Thyroid gland (tissue), 4 donors: ENCODE results near the gene LAMA1. TPM values are rescaled to one million over a fixed set of nuclear protein-coding genes. Genes with fewer than 3 reads are reported as not detected.

Source experiments
- DNase-seq, 2 donors: peaks; one replicate each; pipeline ENCODE4 v3.0.0-alpha.2; 2019
- H3K27ac ChIP-seq, 3 donors: fragments of 200-600 bp; sonication (generic); 1 replicate in 2 of 3; 2 replicates in 1 of 3; pipeline ENCODE4 v1.5.1; 2016 to 2019; ENCODE audit warnings: mild to moderate bottlenecking in 1 of 3, moderate library complexity in 1 of 3
- H3K27me3 ChIP-seq: fragments of 200-600 bp; sonication (generic); one replicate; pipeline ENCODE4 v1.5.1; 2019
- H3K36me3 ChIP-seq, 2 donors: fragments of 200-600 bp; sonication (generic); one replicate each; pipeline ENCODE4 v1.5.1; 2016 to 2019
- H3K4me1 ChIP-seq, 2 donors: fragments of 200-600 bp; sonication (generic); one replicate each; pipeline ENCODE4 v1.5.1; 2017 to 2019
- H3K4me3 ChIP-seq, 3 donors: fragments of 200-600 bp; sonication (generic); replicated peaks in 1 of 3; 1 replicate in 2 of 3; 2 replicates in 1 of 3; pipeline ENCODE4 v1.5.1; 2016; ENCODE audit warnings: mild to moderate bottlenecking in 1 of 3
- H3K9me3 ChIP-seq: fragments of 200-600 bp; sonication (generic); one replicate; pipeline ENCODE4 v1.5.1; 2017
- POLR2A ChIP-seq, 2 donors: fragments of 450-650 bp; IDR thresholded peaks; one replicate each; pipeline ENCODE4 v1.6.1; 2017; ENCODE audit warnings: antibody characterized with exemption in 2 of 2, mild to moderate bottlenecking in 2 of 2, moderate library complexity in 1 of 2
- WGBS, 2 donors: methylation state at CpG; one replicate each; pipeline ENCODE4 v1.1.5; 2017; 5-methylcytosine and 5-hydroxymethylcytosine counted together
- intact Hi-C: fragments of 100-400 bp; cut with DNase I; formaldehyde crosslinking; loops from one replicate; pipeline ENCODE4 v1.15.1; 2023
- total RNA-seq, 4 donors: library from RNA; depleted of rRNA; stranded (reverse); fragments of >200 nt; gene quantifications; one replicate each; pipeline ENCODE4 v1.2.3, GENCODE V29; 2016
- TF ChIP-seq, protein P1 (sequence below), 6 experiments: fragments of 200-600 bp in 3 of 6; fragments of 450-650 bp in 3 of 6; sonication (generic) in 3 of 6; IDR thresholded peaks; one replicate each; pipeline ENCODE4 v1.5.1; 2016 to 2019; ENCODE audit warnings: antibody characterized with exemption in 6 of 6, mild to moderate bottlenecking in 2 of 6, inconsistent platforms in 1 of 6, moderate library complexity in 1 of 6

The LAMA1 gene
- total RNA-seq, 4 donors from 2014 or later, result 4.2 to 20.7 (median 15.2) TPM

GRCh38 chr18:7082671-7083070 is 34.9 kb downstream of the LAMA1 start:
- 56 to 60% methylated on average over 2 of the region's 2 CpGs for WGBS, 2 donors
- H3K4me1 ChIP-seq, result peaks cover 45 to 49% of the 10 kb centered on the region in 2 donors
- peak overlapping the region; percentile 68 to 91 (median 87) for H3K27ac ChIP-seq
- intact Hi-C loops, result no loop called here
- no peaks in the 10 kb centered on the region for H3K36me3 ChIP-seq
- no peaks in the 10 kb centered on the region for H3K27me3 ChIP-seq
- no peak overlapping the region for H3K4me3 ChIP-seq
- no peak for DNase-seq
- H3K9me3 ChIP-seq, result no peaks in the 10 kb centered on the region
- TF ChIP-seq POLR2A (IDR thresholded peaks at IDR 0.05), result no peak
- TF ChIP-seq, protein P1, sequence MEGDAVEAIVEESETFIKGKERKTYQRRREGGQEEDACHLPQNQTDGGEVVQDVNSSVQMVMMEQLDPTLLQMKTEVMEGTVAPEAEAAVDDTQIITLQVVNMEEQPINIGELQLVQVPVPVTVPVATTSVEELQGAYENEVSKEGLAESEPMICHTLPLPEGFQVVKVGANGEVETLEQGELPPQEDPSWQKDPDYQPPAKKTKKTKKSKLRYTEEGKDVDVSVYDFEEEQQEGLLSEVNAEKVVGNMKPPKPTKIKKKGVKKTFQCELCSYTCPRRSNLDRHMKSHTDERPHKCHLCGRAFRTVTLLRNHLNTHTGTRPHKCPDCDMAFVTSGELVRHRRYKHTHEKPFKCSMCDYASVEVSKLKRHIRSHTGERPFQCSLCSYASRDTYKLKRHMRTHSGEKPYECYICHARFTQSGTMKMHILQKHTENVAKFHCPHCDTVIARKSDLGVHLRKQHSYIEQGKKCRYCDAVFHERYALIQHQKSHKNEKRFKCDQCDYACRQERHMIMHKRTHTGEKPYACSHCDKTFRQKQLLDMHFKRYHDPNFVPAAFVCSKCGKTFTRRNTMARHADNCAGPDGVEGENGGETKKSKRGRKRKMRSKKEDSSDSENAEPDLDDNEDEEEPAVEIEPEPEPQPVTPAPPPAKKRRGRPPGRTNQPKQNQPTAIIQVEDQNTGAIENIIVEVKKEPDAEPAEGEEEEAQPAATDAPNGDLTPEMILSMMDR (IDR thresholded peaks at IDR 0.05), result no peak

DNA sequence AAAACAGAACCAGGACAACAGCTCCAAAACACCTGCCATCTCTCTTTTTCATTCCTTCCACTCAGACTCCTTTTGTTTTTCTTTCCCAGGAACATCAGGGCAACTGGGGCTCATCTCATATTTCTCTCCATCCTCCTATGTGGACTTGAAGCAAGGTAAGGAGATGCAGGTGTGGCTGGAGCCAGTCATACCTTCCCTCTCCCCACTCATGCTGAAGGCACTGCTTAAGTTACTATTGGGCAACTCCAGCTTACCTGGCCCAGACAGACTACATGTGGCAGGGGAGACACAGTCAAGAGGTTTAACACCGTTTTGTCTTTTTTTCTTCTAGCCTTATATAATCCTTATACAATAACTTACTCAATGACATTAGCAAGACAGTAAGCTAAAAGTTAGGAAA is 38.4 kb downstream of the LAMA1 start:
- WGBS, 2 donors, result 89 to 93% methylated on average over 1 of the region's 1 CpG
- no peak for DNase-seq
- H3K27ac ChIP-seq, result no peak overlapping the region
- H3K4me1 ChIP-seq, result peaks cover 20 to 25% of the 10 kb centered on the region in 2 donors
- no peaks in the 10 kb centered on the region for H3K36me3 ChIP-seq
- H3K27me3 ChIP-seq, result no peaks in the 10 kb centered on the region
- no peaks in the 10 kb centered on the region for H3K9me3 ChIP-seq
- intact Hi-C loops, result no loop called here
- TF ChIP-seq POLR2A (IDR thresholded peaks at IDR 0.05), result no peak
- TF ChIP-seq, protein P1 (IDR thresholded peaks at IDR 0.05), result no peak
- no peak overlapping the region for H3K4me3 ChIP-seq

DNA sequence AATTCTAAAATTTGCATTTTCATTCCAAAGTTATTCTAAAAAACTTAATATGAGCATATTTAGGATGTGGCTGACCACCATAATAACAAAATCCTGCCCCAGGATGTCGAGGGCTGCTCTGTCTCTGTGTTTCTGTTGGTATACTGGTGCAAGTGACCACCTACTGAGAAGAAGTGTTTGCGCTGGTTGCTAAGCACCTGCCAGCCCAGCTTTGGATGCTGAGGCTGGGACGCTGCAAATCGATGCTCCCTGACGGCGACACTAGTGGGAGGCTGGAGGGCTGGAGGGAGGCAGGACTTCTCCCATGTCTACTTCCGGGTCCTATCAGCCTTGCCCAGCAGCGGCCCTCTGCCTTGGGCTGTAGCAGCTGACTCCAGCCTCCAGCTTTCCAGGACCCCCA is 45.0 kb downstream of the LAMA1 start:
- intact Hi-C loops, result no loop called here
- Histone ChIP-seq H3K9me3 (no peaks in the 10 kb centered on the region), H3K27ac (no peak overlapping the region), H3K36me3 (no peaks in the 10 kb centered on the region), H3K4me3 (no peak overlapping the region), H3K4me1 (peaks cover 0 to 9% of the 10 kb centered on the region in 2 donors), H3K27me3 (no peaks in the 10 kb centered on the region)
- no peak for DNase-seq
- TF ChIP-seq POLR2A (IDR thresholded peaks at IDR 0.05), result no peak
- TF ChIP-seq, protein P1 (IDR thresholded peaks at IDR 0.05), result no peak
- 82 to 84% methylated on average over 8 of the region's 8 CpGs for WGBS, 2 donors

DNA sequence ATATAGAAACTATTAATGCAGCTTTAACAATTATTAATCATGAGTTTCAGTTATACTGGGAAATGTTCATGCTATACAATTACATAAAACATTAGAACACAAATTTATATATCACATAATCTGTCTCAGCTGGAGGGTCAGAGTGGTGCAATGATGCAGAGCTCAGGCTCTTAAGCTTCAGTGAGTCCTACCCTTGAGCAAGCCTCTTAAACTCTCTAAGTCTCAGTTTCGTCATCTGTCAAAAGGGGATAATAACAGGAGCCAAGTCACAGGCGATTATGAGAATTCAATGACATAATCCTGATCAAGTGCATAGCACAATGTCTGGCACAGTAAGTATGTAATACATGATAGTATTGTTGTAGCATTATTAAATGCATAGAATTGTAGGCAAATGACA is 46.0 kb downstream of the LAMA1 start:
- H3K4me3 ChIP-seq, result no peak overlapping the region
- intact Hi-C loops, result no loop called here
- WGBS, 2 donors, result 58 to 62% methylated on average over 2 of the region's 2 CpGs
- TF ChIP-seq POLR2A (IDR thresholded peaks at IDR 0.05), result no peak
- TF ChIP-seq, protein P1 (IDR thresholded peaks at IDR 0.05), result no peak
- no peak for DNase-seq
- H3K27ac ChIP-seq, result no peak overlapping the region
- no peaks in the 10 kb centered on the region for H3K9me3 ChIP-seq
- peaks cover 6 to 11% of the 10 kb centered on the region in 2 donors for H3K4me1 ChIP-seq
- no peaks in the 10 kb centered on the region for H3K36me3 ChIP-seq
- H3K27me3 ChIP-seq, result no peaks in the 10 kb centered on the region

DNA sequence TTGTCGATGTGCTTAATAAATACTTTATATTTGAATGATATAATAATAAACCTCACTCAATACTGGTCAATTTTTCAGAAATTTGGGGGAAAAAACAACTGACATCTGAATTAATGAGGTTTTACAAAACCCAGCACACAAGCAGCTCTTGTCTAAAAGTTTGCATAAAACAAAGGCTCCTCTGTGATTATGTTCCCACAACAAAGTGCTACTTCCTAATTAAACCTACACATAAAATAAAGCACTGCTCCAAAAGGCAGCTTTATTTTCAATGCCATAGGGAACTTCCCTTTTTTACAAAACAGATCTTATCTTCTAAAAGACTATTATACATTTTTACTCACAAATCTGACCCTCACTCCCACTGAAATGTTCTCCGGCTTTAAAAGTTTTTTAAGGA is 47.1 kb downstream of the LAMA1 start:
- Histone ChIP-seq H3K9me3 (no peaks in the 10 kb centered on the region), H3K36me3 (no peaks in the 10 kb centered on the region), H3K4me1 (peaks cover 6 to 11% of the 10 kb centered on the region in 2 donors), H3K27me3 (no peaks in the 10 kb centered on the region), H3K4me3 (no peak overlapping the region), H3K27ac (no peak overlapping the region)
- intact Hi-C loops, result no loop called here
- WGBS, 2 donors, result 90 to 93% methylated on average over 2 of the region's 2 CpGs
- no peak for DNase-seq
- TF ChIP-seq, protein P1 (IDR thresholded peaks at IDR 0.05), result no peak
- TF ChIP-seq POLR2A (IDR thresholded peaks at IDR 0.05), result no peak
